GM13976 (cell line): Measurements from ENCODE around the gene WDFY1.

Experiments used
- DNase-seq: peaks from one replicate; pipeline ENCODE4 v3.0.0; 2012; ENCODE audit warnings: low spot score
- CTCF ChIP-seq: IDR thresholded peaks from 2 replicates; pipeline ENCODE4 v1.5.1; 2012; ENCODE audit warnings: borderline replicate concordance, mild to moderate bottlenecking; ENCODE audit not compliant: insufficient read depth; ENCODE audit errors: extremely low read depth, missing control alignments, control extremely low read depth
- in situ Hi-C: fragments of 300-500 bp; cut with MboI; formaldehyde crosslinking; loops from one replicate; pipeline ENCODE4 v1.12.0; 2022; ENCODE audit warnings: low sequenced_read_pairs, mixed read lengths, inconsistent platforms; ENCODE audit not compliant: unreplicated experiment

Gene WDFY1

DNA sequence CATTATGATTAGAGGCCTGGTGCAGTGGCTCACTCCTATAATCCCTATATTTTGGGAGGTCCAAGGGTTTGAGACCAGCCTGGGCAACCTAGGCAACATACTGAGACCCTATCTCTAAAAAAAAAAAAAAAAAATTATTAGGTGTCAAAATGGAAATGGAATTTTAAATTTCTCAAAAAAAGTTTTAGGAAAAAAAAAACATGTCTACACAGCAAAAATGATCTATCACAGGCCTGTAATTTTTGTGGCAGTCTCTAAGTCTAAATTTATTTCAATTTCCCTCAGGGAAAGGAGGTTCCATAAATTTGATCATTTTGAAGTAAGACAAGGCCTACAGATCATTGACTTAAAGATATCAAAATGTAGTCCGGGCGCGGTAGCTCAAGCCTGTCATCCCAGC is 28.5 kb upstream of the WDFY1 start:
- no peak for TF ChIP-seq CTCF
- in situ Hi-C loops: no loop called here
- no peak for DNase-seq

- no peak for TF ChIP-seq CTCF
- in situ Hi-C loops: no loop called here
- no peak for DNase-seq
Measured at GRCh38 chr2:223972656-223973102, 27.5 kb upstream of the WDFY1 start.

DNA sequence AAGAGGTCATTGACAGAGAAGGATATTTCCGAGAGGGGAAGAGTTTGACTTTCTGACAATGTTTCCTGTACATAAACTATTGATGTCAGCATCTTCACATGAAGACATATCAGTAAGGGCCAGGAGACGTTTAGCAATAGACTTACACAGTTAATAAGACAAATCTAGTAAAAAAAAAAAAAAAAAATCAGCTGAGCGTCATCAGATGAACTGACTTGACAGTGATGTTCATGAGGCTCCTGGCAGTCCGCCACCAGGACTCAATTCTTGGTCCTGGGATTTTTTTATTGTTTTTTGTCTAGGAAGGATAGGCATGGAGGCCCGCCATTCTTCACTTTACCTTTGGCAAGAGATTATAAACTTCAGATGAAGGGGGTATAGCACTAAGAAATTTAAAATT is 26.6 kb upstream of the WDFY1 start:
- no peak for TF ChIP-seq CTCF
- in situ Hi-C loops: no loop called here
- no peak for DNase-seq

GRCh38 chr2:223970343-223971128 is 25.4 kb upstream of the WDFY1 start:
- peak; percentile 81 for TF ChIP-seq CTCF
- in situ Hi-C loops: no loop called here
- peak; percentile 44 for DNase-seq

DNA sequence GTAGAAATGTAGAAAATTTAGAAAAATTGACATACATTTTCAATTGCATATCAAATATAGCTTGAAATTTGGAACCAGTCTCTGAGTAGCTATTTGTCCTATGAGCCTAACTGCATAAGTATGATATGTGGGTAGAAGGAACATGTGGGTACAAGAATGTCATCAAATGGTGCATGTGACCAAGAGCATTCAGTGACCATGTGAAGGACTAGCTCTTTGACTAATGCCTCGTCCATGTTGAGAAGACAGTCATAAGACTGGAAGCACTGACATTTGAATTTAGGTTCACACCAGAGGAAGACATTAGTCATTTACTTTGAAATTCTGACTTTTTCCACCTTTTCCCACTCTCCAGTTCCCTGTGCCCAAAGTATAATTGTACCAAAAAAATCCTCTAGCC is 24.7 kb upstream of the WDFY1 start:
- TF ChIP-seq CTCF: no peak
- no peak for DNase-seq
- in situ Hi-C loops: no loop called here

DNA sequence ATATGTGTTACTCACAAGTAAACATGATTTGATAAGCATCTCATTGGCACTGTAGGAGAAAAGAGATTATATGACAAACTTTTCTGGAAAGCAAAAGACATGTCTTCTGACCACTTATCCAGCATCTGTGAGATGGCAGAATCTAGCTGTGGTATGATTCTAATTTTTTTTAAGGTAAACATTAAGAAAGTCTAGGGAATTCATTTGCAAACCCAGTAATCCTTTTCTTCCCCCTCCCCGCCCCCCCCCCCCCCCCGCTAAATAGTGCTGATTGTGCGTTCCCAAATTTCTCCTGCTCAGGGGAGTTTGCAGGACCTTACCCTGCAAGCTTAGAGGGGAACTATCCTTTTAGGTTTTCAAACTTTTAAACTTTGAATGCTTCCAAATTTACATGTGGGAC is 24.2 kb upstream of the WDFY1 start:
- in situ Hi-C loops: no loop called here
- DNase-seq: no peak
- TF ChIP-seq CTCF: no peak
